Subcutaneous adipose tissue (tissue), 4 donors: ENCODE data around the gene THAP4. TPM values are rescaled to one million over a fixed set of nuclear protein-coding genes. Genes with fewer than 3 reads are reported as not detected.

Experiments
- total RNA-seq, 4 donors: library from RNA; depleted of rRNA; stranded (reverse); fragments of >200 nt; gene quantifications; one replicate each; pipeline ENCODE4 v1.1.0, GENCODE V29; 2016
- TF ChIP-seq, protein P1 (sequence below): fragments of 450-650 bp; IDR thresholded peaks from one replicate; pipeline ENCODE4 v1.5.1; 2016; ENCODE audit warnings: low read depth, mild to moderate bottlenecking, control low read depth, antibody characterized with exemption, moderate library complexity

THAP4 gene
- total RNA-seq, 4 donors from 2014 or later, result 24.8 to 54.3 (median 31.1) TPM

DNA sequence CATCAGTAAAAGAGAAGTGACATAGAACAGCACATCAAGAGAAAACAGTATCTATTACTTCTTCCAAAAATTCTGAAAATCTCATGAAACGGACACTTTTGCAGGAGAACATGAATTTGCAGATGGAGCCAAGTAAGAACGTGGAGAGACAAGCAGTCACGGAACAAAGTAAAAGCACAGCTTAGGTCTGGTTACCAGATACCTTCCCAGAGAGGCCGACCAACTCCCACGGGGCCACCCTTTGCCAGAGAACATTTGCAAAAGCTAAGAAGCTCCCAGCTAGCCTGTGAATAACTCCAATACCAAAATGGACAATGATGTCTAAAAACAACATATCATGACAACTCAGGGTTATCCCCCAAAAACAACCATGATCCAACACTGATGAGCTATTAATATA is 38.9 kb downstream of the THAP4 start:
- TF ChIP-seq, protein P1, sequence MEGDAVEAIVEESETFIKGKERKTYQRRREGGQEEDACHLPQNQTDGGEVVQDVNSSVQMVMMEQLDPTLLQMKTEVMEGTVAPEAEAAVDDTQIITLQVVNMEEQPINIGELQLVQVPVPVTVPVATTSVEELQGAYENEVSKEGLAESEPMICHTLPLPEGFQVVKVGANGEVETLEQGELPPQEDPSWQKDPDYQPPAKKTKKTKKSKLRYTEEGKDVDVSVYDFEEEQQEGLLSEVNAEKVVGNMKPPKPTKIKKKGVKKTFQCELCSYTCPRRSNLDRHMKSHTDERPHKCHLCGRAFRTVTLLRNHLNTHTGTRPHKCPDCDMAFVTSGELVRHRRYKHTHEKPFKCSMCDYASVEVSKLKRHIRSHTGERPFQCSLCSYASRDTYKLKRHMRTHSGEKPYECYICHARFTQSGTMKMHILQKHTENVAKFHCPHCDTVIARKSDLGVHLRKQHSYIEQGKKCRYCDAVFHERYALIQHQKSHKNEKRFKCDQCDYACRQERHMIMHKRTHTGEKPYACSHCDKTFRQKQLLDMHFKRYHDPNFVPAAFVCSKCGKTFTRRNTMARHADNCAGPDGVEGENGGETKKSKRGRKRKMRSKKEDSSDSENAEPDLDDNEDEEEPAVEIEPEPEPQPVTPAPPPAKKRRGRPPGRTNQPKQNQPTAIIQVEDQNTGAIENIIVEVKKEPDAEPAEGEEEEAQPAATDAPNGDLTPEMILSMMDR, result no peak

DNA sequence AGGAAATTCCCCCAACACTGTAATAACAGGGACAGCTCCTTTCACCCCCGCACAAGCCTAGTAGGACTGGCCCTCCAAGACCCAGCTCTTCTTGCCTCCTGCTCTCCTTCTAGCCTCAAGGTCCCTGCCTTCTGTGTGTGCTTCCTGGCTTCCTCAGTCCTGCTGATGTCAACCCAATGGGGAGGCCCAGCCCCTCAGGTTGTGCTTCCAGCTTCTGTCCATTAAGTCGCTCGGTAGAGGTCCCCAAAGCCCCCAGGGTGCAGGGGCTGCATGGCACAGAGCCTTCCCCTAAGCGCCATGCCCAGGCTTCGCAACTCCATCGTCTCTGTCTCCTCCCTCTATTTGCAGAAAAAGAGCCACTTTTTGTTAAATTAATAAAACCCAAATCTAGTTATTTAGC is 39.4 kb downstream of the THAP4 start:
- TF ChIP-seq, protein P1, result no peak

DNA sequence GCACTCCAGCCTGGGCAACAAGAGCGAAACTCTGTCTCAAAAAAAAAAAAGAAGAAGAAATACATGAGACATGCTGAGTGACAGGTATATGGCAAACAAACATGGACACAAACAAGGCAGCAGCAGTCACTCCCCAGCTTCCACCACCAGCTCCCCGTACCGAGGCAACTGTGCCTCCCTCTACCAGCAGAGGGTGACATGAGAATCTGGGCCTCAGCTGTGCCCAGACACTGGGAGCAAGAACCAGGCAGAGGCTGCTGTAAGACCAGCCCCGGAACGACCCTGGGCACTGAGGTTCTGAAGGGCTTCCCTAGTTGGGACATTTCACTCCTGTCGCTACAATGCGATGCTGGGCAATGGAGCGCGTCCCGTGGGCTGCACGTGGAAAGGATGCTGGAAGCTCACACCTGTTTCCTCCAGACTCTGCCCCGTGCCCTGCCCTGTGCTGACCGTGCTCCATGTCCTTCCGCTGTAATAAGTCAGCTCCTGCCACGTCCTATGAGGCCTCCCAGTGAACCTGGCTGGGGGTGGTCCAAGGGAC is 41.3 kb downstream of the THAP4 start:
- TF ChIP-seq, protein P1, result no peak

DNA sequence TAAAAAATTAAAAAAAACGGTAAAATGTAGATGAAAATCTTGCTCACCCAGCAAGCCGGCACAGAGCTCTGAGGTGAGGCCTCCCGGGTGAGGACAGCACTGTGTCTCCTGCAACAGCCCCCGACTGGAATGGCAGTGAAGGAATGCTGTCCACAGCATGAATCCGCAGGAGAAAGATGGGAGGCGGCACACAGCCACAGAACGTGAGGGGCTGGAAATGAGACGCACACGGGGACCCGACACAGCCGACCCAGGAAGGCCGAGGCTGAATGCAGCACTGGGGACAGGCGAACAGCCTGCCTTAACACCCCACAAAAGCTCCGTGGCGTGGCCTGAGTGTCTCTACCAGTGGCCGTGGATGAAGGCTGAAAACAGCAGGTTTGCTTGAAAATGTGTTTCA is 43.7 kb downstream of the THAP4 start:
- TF ChIP-seq, protein P1, result no peak

DNA sequence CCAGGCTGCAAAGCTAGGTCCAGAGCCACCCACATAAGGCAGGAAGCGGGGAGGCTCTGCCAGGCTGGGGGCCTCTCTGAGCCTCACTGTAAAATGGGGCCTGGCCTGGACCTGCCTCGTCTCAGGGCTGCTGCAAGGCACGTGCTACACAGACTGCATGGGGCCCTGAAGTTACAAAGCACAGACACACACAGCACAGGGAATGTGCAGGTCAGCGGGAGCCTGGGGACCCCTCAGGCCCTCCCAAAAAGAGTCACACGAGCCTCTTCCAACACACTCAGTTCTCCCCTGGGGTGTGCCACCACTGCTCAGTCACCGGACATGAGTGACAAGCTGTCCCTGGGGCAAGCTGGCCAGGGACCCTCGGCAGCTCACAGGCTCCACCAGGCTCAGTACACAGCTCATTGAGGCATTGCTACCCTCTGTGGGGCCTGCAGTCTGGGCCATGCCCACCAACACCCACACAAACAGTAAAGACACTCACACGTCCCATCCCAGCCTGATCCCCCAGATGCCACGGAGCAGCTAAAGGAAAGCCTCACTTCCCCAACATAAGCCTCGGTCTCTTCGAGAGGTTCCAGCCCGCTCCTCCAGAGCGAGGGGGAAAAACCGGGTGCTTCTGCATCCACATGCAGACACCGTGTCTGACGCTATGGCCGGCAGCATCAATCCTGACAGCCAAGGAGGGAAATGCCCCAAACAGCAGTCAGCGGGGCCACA is 44.7 kb downstream of the THAP4 start:
- TF ChIP-seq, protein P1, result no peak

DNA sequence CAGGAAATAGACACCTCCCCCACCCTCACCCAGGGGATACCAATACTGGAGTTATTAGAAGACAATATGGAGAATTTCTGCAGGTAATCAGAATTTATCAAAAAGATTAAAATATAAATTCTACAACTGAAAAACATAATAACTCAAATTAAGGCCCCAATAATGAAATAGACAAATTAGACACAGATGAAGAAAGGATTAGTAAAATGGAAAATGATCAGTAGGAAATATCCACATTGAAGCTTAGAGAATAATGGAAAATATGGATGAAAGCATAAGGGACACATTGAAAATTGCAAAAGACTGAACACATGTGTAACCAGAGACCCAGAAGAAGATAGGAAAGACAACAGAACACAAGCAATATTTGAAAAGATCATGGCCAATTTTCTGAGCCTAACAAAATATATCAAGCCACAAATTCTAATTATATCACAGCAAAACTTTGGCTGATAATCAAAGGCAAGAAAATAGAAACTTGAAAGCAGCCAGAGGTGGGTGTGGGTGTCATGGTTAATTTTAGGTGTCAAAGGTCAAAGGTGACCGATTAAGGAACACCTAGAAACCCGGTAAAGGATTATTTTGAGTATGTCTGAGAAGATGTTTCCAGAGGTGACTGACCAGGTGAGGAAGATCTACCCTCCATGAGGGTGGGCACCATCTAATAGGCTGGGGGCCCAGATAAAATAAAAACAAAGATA is 50.2 kb downstream of the THAP4 start:
- TF ChIP-seq, protein P1, result no peak

DNA sequence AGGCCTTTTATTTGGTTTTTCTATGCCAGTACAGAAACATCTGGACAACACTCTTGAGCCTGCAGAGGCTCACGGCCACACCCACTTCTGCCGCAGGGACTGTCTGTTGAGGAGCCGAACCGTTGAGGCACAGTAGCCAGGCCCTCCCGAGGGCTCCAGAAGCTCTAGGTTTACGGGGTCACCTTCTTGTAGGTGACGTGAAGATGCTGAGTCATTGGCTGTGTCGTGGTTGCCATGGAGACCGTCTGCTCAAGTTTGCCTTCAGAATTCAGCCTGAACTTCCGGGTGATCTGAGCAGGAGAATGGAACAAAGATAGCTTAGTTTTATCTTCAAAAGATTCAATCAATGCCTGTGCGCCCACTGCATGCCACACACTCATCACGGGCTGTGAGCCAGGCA is 52.5 kb downstream of the THAP4 start:
- TF ChIP-seq, protein P1, result no peak
